Panc1 (cell line): Measurements from ENCODE around the gene ATP11A. TPM values are rescaled to one million over a fixed set of nuclear protein-coding genes. Genes with fewer than 3 reads are reported as not detected.

ENCODE experiments used
- ATAC-seq: fragments of 200-7000 bp; cut with Tn5 transposase; 2 replicates; pipeline ENCODE4 v1.9.1; 2020; ENCODE audit warnings: mild to moderate bottlenecking, moderate library complexity
- BruUV-seq: library from RNA; stranded (reverse); fragments of 400-500 nt; replicated peaks from 2 replicates; lab custom pipeline; 2021; lab: Mats Ljungman, UMichigan
- CTCF ChIA-PET: fragments of 300-600 bp; sonication (Branson Sonifier 250); formaldehyde crosslinking; loops from one replicate; lab custom pipeline; 2022; ENCODE audit warnings: antibody characterized with exemption; lab: Charles Lee
- POLR2A ChIA-PET: fragments of 300-600 bp; sonication (Branson Sonifier 250); formaldehyde crosslinking; loops from one replicate; lab custom pipeline; 2022; ENCODE audit warnings: antibody characterized with exemption; lab: Charles Lee
- DNase-seq: peaks from one replicate; pipeline ENCODE4 v3.0.0-alpha.2; 2010; ENCODE audit warnings: low read depth, low spot score
- H3K27ac ChIP-seq: 2 replicates; pipeline ENCODE4 v1.5.1; 2011; ENCODE audit warnings: mild to moderate bottlenecking, low read length, inconsistent platforms
- H3K27me3 ChIP-seq: fragments of 200-500 bp; sonication (Bioruptor generic); 2 replicates; pipeline ENCODE4 v1.6.0; 2014; ENCODE audit warnings: low read length, inconsistent platforms; ENCODE audit not compliant: control insufficient read depth, insufficient read depth
- H3K36me3 ChIP-seq: fragments of 200-500 bp; sonication (Bioruptor generic); 2 replicates; pipeline ENCODE4 v1.5.1; 2014; ENCODE audit warnings: inconsistent platforms, mild to moderate bottlenecking, low read length, moderate library complexity; ENCODE audit not compliant: control insufficient read depth, insufficient read depth
- H3K4me1 ChIP-seq: 2 replicates; pipeline ENCODE4 v1.5.1; 2011; ENCODE audit warnings: inconsistent platforms, mild to moderate bottlenecking, low read length, moderate library complexity; ENCODE audit not compliant: control insufficient read depth, insufficient read depth
- H3K4me3 ChIP-seq, 2 experiments: 2 replicates each; pipeline ENCODE4 v1.5.1; 2011 to 2012; ENCODE audit warnings: low read depth in 2 of 2, low read length in 2 of 2, mild to moderate bottlenecking in 2 of 2, inconsistent platforms in 1 of 2, moderate library complexity in 1 of 2
- H3K9me3 ChIP-seq: fragments of 200-500 bp; sonication (Bioruptor generic); 2 replicates; pipeline ENCODE4 v1.5.1; 2014; ENCODE audit warnings: low read depth, mild to moderate bottlenecking, inconsistent platforms, low read length, moderate library complexity; ENCODE audit not compliant: control insufficient read depth, insufficient read depth
- CTCF ChIP-seq: fragments of 450-650 bp; IDR thresholded peaks from 2 replicates; pipeline ENCODE4 v1.5.1; 2017; ENCODE audit warnings: mild to moderate bottlenecking
- POLR2AphosphoS5 ChIP-seq: IDR thresholded peaks from 2 replicates; pipeline ENCODE4 v1.6.1; 2012; ENCODE audit warnings: mild to moderate bottlenecking, low read depth, low read length, moderate library complexity
- REST ChIP-seq, 2 experiments: IDR thresholded peaks; 2 replicates each; pipeline ENCODE4 v1.6.1; 2011 to 2012; ENCODE audit warnings: low read depth in 2 of 2, control low read depth in 1 of 2, low read length in 1 of 2, mild to moderate bottlenecking in 1 of 2, moderate library complexity in 1 of 2; ENCODE audit not compliant: insufficient read depth in 1 of 2
- SIN3A ChIP-seq: IDR thresholded peaks from 2 replicates; pipeline ENCODE4 v1.6.1; 2012; ENCODE audit warnings: low read depth, mild to moderate bottlenecking, low read length, moderate library complexity, borderline replicate concordance; ENCODE audit not compliant: insufficient read depth
- TCF7L2 ChIP-seq: IDR thresholded peaks from 2 replicates; pipeline ENCODE4 v1.6.1; 2011; ENCODE audit warnings: mild to moderate bottlenecking, low read depth, low read length, inconsistent platforms
- in situ Hi-C: cut with HindIII; loops from 2 replicates; pipeline ENCODE4 v1.10.0; 2016; ENCODE audit warnings: low sequenced_read_pairs, low pct_unique_long_range_greater_than_20kb
- intact Hi-C: fragments of 100-400 bp; cut with micrococcal nuclease; formaldehyde crosslinking; loops from one replicate; pipeline ENCODE4 v1.10.0; 2022; ENCODE audit not compliant: unreplicated experiment
- total RNA-seq: library from RNA; stranded (reverse); gene quantifications from one replicate; pipeline ENCODE4 v1.2.1, GENCODE V29; 2021; ENCODE audit not compliant: unreplicated experiment

ATP11A gene
- total RNA-seq, 1 experiment from 2014 or later = 85.8 TPM

- H3K36me3 ChIP-seq = no peaks in the 10 kb centered on the region
- in situ Hi-C loops = no loop called here
- H3K4me1 ChIP-seq = peaks cover 28% of the 10 kb centered on the region
- ChIA-PET POLR2A (no interaction called here), CTCF (no interaction called here)
- TF ChIP-seq REST (IDR thresholded peaks at IDR 0.05; ENCODE audit: insufficient read depth in 1 of 2, low read depth in 2 of 2, low read length in 1 of 2) (no peak), SIN3A (no peak), TCF7L2 (no peak), CTCF (no peak), POLR2AphosphoS5 (no peak)
- ATAC-seq = no peak
- H3K4me3 ChIP-seq = no peak overlapping the region
- no peaks in the 10 kb centered on the region for H3K27me3 ChIP-seq
- no peak for DNase-seq
- H3K27ac ChIP-seq = no peak overlapping the region
- H3K9me3 ChIP-seq = no peaks in the 10 kb centered on the region
- intact Hi-C loops = no loop called here
- no TSS peak for BruUV-seq
Measured at GRCh38 chr13:112702986-112703379, 13.1 kb downstream of the ATP11A start.

GRCh38 chr13:112703449-112704284 lies 13.8 kb downstream of the ATP11A start:
- TF ChIP-seq TCF7L2 (no peak), SIN3A (no peak), REST (IDR thresholded peaks at IDR 0.05; ENCODE audit: insufficient read depth in 1 of 2, low read depth in 2 of 2, low read length in 1 of 2) (no peak), POLR2AphosphoS5 (no peak), CTCF (no peak)
- POLR2A ChIA-PET = no interaction called here
- H3K36me3 ChIP-seq = no peaks in the 10 kb centered on the region
- no peak overlapping the region for H3K27ac ChIP-seq
- in situ Hi-C loops (no loop called here), intact Hi-C loops (no loop called here)
- ATAC-seq (no peak), DNase-seq (no peak)
- no peak overlapping the region for H3K4me3 ChIP-seq
- no peaks in the 10 kb centered on the region for H3K9me3 ChIP-seq
- BruUV-seq = no TSS peak
- no peaks in the 10 kb centered on the region for H3K27me3 ChIP-seq
- CTCF ChIA-PET = no interaction called here
- peaks cover 25% of the 10 kb centered on the region for H3K4me1 ChIP-seq
